Endometrial microvascular endothelial cells (primary cell): ENCODE results near the gene PRPH. TPM values are rescaled to one million over a fixed set of nuclear protein-coding genes. Genes with fewer than 3 reads are reported as not detected.
"Not testable (repeated sequence)": the region's sequence is repeated elsewhere in the genome, so short reads cannot be mapped to it uniquely, and the experiment has no call there.

Experiments
- in situ Hi-C: cut with HindIII; loops from 2 replicates; pipeline ENCODE4 v1.10.0; 2017; ENCODE audit warnings: low sequenced_read_pairs, low pct_unique_long_range_greater_than_20kb; ENCODE audit errors: inconsistent ontology term
- total RNA-seq: library from RNA; depleted of rRNA; stranded (reverse); fragments of >200 nt; gene quantifications from one replicate; pipeline ENCODE4 v1.2.3, GENCODE V29; 2015; ENCODE audit errors: inconsistent ontology term

Gene PRPH
- total RNA-seq, 1 donor from 2014 or later = not detected

DNA sequence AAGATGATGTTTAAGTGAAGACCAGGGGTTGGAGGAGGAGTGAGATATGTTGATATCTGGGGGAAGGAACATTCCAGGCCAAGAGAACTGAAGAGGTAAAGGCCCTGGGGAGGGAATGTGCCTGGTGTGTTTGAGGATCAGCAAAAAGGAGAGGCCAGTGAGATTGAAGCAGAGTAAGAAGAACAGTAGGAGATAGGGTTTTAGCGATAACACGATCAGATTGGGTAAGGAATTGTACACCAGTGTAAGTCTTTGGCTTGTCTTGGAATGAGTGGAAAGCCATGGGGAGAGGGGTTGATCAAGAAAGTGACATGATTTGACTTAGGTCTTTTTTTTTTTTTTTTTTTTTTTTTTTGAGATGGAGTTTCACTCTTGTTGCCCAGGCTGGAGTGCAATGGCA is 32.9 kb downstream of the PRPH start:
- in situ Hi-C loops = no loop called here

DNA sequence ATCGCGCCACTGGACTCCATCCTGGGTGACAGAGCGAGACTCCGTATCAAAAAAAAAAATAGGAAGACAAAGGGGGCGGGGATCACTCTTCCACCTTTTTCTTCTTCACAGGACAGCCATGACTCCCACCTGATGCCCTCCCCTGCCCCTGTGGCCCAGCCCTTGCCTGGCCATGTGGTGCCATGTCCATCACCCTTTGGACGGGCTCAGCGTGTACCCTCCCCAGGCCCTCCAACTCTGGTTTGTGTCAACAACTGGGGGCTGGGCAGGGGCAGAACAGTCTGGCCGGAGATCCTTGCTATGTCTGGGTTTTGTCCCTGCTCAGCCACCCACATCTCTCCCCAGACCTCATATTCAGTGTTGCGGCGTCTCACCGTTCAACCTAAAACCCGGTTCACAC is 33.9 kb downstream of the PRPH start:
- in situ Hi-C loops = no loop called here

DNA sequence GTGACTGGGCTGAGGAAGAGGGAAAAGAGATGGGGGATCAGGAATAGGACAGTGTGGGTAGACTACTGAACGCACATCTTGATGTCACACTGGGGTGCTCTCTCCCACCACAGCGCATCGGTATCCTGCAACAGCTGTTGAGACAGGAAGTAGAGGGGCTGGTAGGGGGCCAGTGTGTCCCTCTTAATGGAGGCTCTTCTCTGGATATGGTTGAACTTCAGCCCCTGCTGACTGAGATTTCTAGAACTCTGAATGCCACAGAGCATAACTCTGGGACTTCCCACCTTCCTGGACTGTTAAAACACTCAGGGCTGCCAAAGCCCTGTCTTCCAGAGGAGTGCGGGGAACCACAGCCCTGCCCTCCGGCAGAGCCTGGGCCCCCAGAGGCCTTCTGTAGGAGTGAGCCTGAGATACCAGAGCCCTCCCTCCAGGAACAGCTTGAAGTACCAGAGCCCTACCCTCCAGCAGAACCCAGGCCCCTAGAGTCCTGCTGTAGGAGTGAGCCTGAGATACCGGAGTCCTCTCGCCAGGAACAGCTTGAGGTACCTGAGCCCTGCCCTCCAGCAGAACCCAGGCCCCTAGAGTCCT is 35.2 kb downstream of the PRPH start:
- in situ Hi-C loops = no loop called here

DNA sequence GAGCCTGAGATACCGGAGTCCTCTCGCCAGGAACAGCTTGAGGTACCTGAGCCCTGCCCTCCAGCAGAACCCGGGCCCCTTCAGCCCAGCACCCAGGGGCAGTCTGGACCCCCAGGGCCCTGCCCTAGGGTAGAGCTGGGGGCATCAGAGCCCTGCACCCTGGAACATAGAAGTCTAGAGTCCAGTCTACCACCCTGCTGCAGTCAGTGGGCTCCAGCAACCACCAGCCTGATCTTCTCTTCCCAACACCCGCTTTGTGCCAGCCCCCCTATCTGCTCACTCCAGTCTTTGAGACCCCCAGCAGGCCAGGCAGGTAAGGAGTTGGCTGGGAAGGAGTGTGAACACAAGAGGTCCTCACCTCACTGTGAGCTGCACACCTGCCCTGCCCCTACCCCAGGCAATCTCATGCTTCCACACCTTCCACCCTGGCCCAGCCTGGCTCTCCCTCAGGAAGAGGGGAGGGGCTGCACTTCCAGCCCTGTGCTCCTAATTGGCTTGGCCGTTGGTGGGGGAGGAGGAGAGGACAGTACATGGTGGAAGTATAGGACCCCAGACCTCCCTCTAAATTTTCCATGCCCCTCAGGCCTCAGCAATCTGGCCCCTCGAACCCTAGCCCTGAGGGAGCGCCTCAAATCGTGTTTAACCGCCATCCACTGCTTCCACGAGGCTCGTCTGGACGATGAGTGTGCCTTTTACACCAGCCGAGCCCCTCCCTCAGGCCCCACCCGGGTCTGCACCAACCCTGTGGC is 35.9 kb downstream of the PRPH start:
- in situ Hi-C loops = no loop called here

DNA sequence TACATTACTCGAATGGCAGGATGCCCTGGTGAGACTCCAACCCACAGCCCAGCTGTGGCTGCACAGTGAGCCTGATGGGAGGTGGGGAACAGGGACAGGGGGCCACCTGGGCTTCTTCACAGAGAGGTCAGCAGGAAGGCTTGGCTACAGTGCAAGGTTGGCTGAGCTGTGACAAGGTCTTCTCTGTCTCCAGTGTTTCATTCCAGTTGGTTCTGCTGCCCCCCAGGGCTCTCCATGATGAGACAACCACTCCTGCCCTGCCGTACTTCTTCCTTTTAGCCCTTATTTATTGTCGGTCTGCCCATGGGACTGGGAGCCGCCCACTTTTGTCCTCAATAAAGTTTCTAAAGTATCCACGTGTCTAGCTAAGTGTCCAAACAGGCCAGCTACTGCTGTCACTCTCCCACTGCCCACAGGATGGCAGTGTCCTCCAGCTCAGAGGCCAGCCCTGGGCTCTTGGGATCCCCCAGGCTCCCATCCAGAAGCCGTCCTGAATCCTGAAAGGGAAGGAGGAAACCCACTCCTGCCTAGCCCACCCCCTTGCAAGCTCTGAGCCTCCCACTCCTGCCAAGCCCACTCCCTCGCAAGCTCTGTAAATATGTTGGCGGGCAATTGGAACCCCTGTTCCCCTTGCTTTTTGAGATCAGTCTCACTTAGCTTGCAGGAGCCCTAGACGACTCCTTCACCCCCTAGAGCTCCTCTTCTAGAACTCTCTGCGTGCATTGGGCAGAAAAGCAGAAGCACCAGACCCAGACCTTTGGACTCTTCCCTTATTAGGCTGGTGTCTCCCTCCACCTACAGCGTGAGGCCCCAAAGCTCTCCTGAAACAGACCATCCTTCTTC is 36.7 kb downstream of the PRPH start:
- in situ Hi-C loops = no loop called here

DNA sequence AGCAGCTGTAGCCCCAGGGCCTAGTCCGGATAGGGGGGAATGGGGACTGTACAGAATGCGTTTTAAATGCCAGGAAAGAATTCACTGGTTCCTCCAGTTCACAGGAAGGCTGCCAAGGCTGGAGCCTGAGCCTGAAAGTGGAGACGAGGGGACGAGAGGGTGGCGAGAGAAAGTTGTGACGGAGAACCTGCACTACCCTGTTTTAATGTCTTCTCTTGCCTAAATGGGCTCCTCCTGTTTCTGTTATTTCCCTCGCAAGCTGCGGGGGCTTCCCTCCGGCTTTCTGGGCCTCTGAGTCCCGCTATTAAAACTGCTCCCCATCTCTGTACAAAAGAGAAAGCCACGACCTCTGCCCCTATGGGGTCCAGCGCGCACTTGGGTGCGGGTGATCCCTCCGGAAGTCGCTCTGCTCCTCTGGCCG is 37.5 kb downstream of the PRPH start:
- in situ Hi-C loops = no loop called here

DNA sequence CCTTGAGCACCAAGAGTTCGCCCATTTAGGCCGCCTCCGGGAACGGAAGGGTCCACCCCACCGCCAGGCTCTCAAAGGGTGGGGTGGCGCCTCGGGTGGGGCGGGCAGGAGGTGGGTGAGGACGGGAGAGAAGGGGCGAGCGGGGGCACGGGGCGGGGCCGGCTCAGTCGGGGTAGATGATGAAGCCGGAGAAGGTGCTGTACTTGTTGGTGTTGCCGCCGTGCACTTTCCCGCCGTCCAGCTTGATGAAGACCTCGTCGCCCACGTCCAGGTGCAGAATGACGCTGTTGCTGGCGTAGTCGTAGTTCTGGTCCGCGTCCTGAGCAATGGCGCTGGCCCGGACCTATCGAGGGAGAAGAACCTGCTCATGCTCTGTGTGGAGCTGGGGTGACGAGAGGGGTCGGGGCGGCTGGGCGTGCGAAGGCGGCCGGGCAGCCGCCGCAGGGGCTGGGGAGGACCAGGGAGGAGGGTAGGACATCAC is 38.0 kb downstream of the PRPH start:
- in situ Hi-C loops = no loop called here

DNA sequence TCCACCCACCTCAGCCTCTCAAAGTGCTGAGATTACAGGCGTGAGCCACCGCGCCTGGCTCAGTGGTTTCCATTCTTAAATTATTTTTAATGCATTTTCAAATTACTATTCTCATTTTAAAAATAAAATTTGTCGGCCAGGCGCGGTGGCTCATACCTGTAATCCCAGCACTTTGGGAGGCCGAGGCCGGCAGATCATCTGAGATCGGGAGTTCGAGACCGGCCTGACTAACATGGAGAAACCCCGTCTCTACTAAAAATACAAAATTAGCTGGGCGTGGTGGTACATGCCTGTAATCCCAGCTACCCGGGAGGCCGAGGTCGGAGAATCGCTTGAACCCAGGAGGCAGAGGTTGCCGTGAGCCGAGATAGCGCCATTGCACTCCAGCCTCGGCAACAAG is 38.8 kb downstream of the PRPH start:
- in situ Hi-C loops = not testable (repeated sequence)

DNA sequence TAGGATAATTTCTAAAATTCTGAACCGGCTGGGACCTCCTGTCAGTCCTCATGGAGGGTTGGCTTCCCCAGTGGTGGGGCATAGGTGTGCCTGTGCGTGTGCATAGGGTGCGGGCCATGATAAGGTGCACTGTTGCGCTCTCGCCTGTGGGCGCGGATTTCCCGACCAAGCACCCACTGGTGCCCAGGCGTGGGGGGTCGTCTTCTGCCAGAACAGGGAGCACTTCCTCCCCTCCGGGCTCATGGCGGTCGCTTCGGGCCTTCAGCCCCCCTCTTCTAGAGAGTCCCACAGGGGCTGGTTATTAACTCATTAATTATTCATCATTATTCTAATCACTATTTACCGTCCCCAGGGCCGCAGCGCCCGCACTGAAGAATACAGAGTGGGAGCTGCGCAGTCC is 39.3 kb downstream of the PRPH start:
- in situ Hi-C loops = no loop called here

DNA sequence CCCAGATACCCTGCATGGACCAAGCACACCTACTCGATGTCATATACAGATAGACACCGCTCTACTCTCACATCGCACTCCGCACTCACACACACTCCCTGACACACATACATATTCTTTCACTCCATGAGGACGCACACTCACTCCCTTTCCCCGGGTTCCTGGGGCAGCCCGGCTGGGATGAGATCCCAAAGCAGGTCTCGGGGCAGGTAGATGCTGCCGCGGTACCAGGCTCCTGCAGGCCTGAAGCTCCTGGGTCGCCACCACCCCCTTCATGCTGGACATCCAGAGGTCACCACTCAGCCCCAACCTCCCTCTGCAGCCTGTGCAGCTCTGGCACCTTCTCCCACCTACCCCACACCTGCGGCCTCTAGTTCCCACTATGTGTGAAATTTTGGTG is 39.7 kb downstream of the PRPH start:
- in situ Hi-C loops = no loop called here

DNA sequence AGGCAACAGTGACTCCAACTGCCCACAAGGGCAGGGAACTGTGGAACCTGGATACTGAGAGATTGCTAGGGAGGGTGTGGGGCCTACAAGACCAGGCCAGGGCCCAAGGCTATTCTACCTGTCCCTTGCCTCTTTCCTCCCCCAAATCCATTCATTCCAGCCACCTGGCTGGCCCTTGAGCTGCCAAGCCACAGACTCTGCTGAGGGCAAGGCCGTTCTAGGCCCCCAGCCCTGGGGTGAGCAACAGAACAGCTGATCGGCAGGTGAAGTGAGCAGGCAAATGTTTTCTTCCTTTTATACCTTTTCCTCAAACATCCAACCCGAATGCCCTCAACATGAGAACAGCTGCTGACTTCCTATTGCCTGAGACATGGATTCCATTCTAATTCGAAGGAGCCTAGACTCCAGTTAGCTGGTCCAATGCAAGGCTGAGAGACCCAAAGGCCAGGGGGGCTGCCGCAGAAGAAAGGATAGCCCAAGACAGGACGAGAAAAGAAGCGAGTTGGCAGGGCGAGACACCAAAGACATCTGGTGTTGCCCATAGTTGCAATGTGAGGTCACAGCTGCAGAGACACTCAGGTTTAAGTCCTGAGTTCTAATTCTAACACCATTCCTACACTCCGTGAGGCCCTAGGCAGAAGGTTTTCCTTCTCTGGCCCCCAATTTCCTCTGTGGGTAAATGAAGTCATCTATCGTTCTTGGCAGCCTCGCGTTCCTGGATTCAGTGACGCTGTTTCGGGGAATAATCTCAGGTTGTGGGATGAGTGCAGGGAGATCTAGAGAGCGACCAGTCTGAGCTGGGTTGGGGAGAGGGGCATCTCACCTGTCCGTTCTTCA is 40.4 kb downstream of the PRPH start:
- in situ Hi-C loops = no loop called here

DNA sequence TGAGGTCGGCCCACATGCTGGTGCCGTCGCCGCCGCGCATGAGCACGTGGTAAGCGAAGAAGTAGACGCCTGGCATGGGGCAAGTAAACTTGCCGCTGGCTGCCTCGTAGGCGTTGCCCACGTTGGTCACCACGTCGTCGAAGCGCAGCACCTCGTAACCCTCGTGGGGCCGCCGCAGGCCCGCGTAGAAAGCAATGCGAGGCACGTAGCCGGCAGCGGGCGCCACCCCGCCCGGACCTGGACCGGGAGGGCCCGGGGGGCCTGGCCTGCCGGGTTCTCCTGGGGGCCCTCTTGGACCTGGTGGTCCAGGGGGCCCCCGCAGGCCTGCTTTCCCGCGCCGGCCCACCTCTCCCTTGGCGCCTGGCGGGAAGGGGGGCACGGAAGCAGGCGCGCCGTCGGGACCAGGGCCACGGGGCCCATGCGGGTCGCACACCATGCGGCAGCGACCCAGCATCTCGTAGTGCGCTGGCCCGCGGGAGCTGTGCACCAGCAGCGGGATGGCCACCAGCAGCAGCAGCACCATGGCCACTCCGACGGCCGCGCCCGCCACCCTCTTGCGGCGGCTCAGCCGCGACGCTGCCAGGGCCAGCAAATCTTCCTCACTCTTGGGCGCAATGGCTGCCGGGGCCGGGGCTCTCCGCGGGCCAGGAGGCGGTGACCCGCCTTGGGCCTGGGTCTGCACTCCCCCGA is 41.2 kb downstream of the PRPH start:
- in situ Hi-C loops = no loop called here

DNA sequence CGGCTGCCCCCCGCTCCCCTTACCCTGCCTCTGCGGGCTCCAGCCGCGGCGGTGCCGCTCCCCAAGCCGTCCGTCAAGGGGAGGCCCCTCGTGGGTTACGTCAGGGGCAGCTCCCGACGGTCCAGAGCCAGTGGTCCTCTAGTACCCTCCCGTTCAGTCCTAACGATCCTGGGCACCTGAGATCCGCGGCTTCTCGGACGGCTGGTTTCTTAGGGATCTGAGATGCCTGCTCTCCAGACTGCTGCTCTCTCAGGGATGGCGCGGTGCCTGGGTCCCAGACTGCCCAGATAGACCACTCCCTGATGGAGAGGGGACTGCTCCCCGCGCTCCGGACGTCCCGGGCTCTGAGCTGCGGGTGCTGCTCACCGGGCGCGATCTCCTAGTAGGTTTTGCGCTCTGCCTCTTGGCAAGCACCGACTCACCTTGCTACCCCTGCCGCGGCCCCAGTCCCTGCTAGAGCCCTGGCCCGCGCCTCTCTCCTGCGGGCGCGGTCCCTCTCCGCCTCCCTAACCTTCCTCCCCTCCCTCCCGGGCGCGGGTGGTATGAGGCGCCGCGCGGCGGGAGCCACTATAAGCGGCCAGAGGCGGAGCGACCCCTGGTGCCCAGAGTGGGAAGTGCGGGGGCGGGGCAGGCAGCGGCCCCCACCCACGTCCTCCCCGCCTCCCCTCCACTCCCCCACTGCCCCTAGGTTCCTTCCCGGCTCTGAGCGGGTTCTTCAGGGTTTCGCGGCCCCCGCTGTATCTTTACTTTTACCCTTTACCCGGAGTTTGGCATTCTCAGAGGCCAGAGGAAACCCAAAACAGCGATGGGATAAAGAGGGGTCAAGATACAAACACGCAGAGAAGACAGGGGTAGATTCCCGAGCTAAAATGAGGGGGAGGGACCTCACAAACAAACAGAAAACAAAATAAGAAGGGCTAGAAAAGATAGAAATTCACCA is 42.0 kb downstream of the PRPH start, which contains the start of gene C1QL4:
C1QL4 (minus strand) TSS at position 544 of the 940 bp plus-strand sequence. CDS start 711 bp downstream, outside the sequence.
- in situ Hi-C loops = no loop called here

DNA sequence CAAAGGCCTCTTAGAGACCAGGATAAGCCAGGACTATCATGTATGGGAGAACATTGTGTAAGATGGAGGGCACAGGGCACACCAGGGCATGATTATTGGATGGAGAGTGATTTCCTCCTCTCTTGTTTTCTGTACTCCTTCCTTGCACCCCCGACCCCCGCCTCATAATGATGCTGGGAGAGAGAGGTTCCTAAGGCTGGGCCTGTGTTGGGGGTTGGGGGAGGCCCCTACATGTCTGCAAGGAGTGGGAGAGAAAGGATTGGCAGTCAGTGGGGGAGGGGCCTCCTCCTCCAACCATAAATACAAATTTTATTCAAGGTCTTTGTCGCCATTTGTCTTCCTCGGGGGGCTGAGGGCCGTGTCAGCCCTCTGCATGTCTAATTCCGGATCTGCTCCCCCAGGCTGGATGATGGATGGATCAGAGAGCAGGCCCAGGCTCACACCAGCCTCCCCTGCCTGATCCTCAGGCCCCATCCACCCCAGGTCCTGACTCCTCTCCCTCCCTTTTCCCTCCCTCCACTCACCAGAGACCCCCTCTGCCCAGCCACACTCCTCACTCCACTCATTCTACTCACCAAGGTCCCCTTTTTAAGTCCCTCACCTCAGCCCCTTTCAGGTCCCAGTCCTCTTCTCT is 44.0 kb downstream of the PRPH start:
- in situ Hi-C loops = no loop called here

DNA sequence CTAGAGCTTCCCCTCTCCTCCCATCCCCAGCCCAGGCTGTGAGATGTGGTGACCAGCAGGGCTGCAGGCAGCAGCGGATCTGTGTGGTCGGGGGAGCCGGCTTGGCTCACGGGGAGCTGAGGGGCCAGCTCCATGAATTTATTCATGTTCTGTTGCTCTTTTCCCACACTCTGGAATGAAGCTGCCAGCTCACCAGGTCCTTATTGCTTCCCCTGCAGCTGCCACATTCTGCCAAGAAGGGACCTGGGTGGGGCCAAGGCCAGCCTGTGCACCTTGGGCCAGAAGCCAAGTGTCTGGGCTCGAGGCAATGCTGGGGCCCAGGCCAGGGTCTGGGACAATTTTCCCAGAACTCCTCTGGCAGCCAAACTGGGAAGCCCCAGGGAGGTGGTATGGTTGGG is 44.5 kb downstream of the PRPH start:
- in situ Hi-C loops = no loop called here

DNA sequence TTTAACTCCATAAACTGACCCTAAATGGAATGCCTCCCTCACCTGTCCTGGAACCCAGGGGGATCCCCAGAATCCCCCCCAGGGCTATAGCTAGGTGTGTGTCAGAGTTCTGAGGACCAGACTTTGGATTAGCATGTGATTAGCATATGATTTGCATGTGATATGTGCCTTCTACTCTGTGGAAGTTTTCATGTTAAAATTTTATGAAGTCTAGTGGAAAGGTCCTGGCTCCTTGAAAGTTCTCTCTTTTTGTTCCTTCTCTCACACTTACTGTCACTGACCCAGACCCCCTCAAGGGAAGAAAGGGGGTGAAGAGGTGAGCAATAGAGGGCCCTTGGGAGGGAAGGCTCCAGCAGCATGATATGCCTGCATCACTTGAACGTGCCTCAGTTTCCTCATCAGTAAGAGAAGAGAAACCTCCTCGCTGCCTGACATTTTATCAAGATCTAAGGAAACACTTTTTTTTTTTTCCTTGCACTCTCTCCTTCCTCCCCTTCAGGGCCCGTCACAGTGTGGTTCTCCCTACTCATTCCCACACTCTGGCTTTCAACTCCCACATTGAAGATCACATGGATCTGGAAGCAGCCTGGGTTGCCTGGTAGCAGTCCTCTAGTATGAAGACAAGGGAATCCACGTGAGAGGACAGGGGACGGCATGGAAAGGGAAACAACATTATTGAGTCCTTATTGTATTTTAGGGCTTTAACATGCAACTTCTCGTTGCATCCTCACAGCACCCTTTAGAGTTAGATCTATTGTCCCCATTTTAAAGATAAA is 45.3 kb downstream of the PRPH start:
- in situ Hi-C loops = no loop called here
